H1 (cell line): Measurements from ENCODE around the gene ALOX15B. TPM values are rescaled to one million over a fixed set of nuclear protein-coding genes. Genes with fewer than 3 reads are reported as not detected.

ENCODE experiments used
- CTCF ChIA-PET: fragments of 300-600 bp; sonication (Branson Sonifier 250); formaldehyde crosslinking; loops from one replicate; lab custom pipeline; 2021; ENCODE audit not compliant: partially characterized antibody; lab: Charles Lee
- POLR2A ChIA-PET: fragments of 300-600 bp; sonication (Branson Sonifier 250); formaldehyde crosslinking; loops from one replicate; lab custom pipeline; 2021; ENCODE audit warnings: inconsistent platforms; ENCODE audit not compliant: partially characterized antibody; lab: Charles Lee
- DNase-seq, 2 experiments: peaks; one replicate each; pipeline versions ENCODE4 v3.0.0 to v3.0.0-alpha.2; 2010 to 2022; ENCODE audit warnings: low spot score in 2 of 2, low read depth in 1 of 2, mixed read lengths in 1 of 2
- FAIRE-seq: peaks from 2 replicates; lab custom pipeline; 2011; peaks lifted over from hg19 to GRCh38; lab: Jason Lieb, UNC
- H2AFZ ChIP-seq: 2 replicates; pipeline ENCODE4 v1.8.1; 2012; ENCODE audit warnings: low read length, inconsistent platforms
- H2AK5ac ChIP-seq: 2 replicates; pipeline ENCODE4 v1.6.1; 2013; ENCODE audit warnings: low read depth, low read length
- H2BK120ac ChIP-seq: replicated peaks from 2 replicates; pipeline ENCODE3; 2013; ENCODE audit warnings: low read depth, low read length, inconsistent platforms
- H2BK12ac ChIP-seq: 2 replicates; pipeline ENCODE4 v1.6.1; 2013; ENCODE audit warnings: low read depth, low read length
- H2BK15ac ChIP-seq: 2 replicates; pipeline ENCODE4 v1.6.1; 2013; ENCODE audit warnings: low read length
- H2BK20ac ChIP-seq: 2 replicates; pipeline ENCODE4 v1.6.1; 2013; ENCODE audit warnings: low read length
- H2BK5ac ChIP-seq: 2 replicates; pipeline ENCODE4 v1.6.1; 2013; ENCODE audit warnings: low read depth, low read length
- H3K14ac ChIP-seq: 2 replicates; pipeline ENCODE4 v1.6.1; 2013; ENCODE audit warnings: inconsistent platforms; ENCODE audit not compliant: insufficient read length
- H3K18ac ChIP-seq: 2 replicates; pipeline ENCODE4 v1.6.1; 2013; ENCODE audit warnings: low read length; ENCODE audit errors: extremely low read depth
- H3K23ac ChIP-seq: 2 replicates; pipeline ENCODE4 v1.6.1; 2013; ENCODE audit warnings: inconsistent platforms; ENCODE audit not compliant: insufficient read length
- H3K23me2 ChIP-seq: 2 replicates; pipeline ENCODE4 v1.6.1; 2013; ENCODE audit warnings: low read depth, low read length
- H3K27ac ChIP-seq: 2 replicates; pipeline ENCODE4 v1.6.1; 2011; ENCODE audit warnings: low read depth, low read length, inconsistent platforms
- H3K27me3 ChIP-seq, 4 experiments: replicated peaks in 1 of 4; 1 replicate in 1 of 4; 2 replicates in 3 of 4; pipeline versions ENCODE4 v1.6.1 to v1.8.1; 2011 to 2013; ENCODE audit warnings: low read length in 3 of 4, mild to moderate bottlenecking in 3 of 4, inconsistent platforms in 2 of 4, mixed read lengths in 2 of 4, moderate library complexity in 1 of 4; ENCODE audit not compliant: control insufficient read depth in 3 of 4, insufficient read depth in 3 of 4; ENCODE audit errors: extremely low read depth in 1 of 4
- H3K36me3 ChIP-seq, 4 experiments: 2 replicates each; pipeline versions ENCODE4 v1.6.1 to v1.8.1; 2011 to 2013; ENCODE audit warnings: mild to moderate bottlenecking in 4 of 4, low read length in 3 of 4, moderate library complexity in 2 of 4, control low read depth in 1 of 4, inconsistent platforms in 1 of 4; ENCODE audit not compliant: insufficient read depth in 4 of 4, control insufficient read depth in 2 of 4
- H3K4ac ChIP-seq: replicated peaks from 2 replicates; pipeline ENCODE3; 2013; ENCODE audit warnings: low read length, low read depth, mixed read lengths, inconsistent platforms; ENCODE audit not compliant: insufficient read length
- H3K4me1 ChIP-seq, 4 experiments: replicated peaks in 1 of 4; 1 replicate in 1 of 4; 2 replicates in 3 of 4; pipeline versions ENCODE4 v1.6.1 to v1.8.1; 2011 to 2013; ENCODE audit warnings: low read length in 3 of 4, inconsistent platforms in 2 of 4, mixed read lengths in 1 of 4; ENCODE audit not compliant: insufficient read depth in 4 of 4, control insufficient read depth in 3 of 4
- H3K4me2 ChIP-seq, 2 experiments: 2 replicates each; pipeline versions ENCODE4 v1.6.1 to v1.8.1; 2011 to 2013; ENCODE audit warnings: low read depth in 2 of 2, low read length in 2 of 2, control low read depth in 1 of 2, inconsistent platforms in 1 of 2, mild to moderate bottlenecking in 1 of 2; ENCODE audit not compliant: insufficient read depth in 1 of 2
- H3K4me3 ChIP-seq, 4 experiments: fragments of 200-600, 300-600 bp in 1 of 4; sonication (generic), shearing (Covaris generic), sonication (Bioruptor Twin) in 1 of 4; 2 replicates each; pipeline versions ENCODE4 v1.5.1 to v1.8.1; 2011 to 2016; ENCODE audit warnings: low read length in 4 of 4, low read depth in 3 of 4, control low read depth in 2 of 4, inconsistent platforms in 2 of 4, mild to moderate bottlenecking in 2 of 4, mixed read lengths in 1 of 4, moderate library complexity in 1 of 4; ENCODE audit not compliant: insufficient read depth in 2 of 4; ENCODE audit errors: extremely low read depth in 1 of 4
- H3K56ac ChIP-seq: replicated peaks from 2 replicates; pipeline ENCODE3; 2013; ENCODE audit warnings: low read depth, mild to moderate bottlenecking, mixed read lengths, low read length, inconsistent platforms; ENCODE audit not compliant: insufficient read length
- H3K79me1 ChIP-seq: 2 replicates; pipeline ENCODE4 v1.6.1; 2013; ENCODE audit warnings: low read depth, low read length, control low read depth
- H3K79me2 ChIP-seq, 2 experiments: 2 replicates each; pipeline versions ENCODE4 v1.6.1 to v1.8.1; 2012 to 2013; ENCODE audit warnings: low read length in 2 of 2, mild to moderate bottlenecking in 2 of 2, inconsistent platforms in 1 of 2; ENCODE audit not compliant: insufficient read depth in 2 of 2, control insufficient read depth in 1 of 2
- H3K9ac ChIP-seq, 4 experiments: replicated peaks in 1 of 4; 1 replicate in 1 of 4; 2 replicates in 3 of 4; pipeline versions ENCODE4 v1.6.1 to v1.8.1; 2011 to 2013; ENCODE audit warnings: low read depth in 3 of 4, low read length in 3 of 4, control low read depth in 2 of 4, mild to moderate bottlenecking in 2 of 4, moderate library complexity in 2 of 4, inconsistent platforms in 1 of 4; ENCODE audit errors: extremely low read depth in 1 of 4
- H3K9me3 ChIP-seq, 2 experiments: 2 replicates each; pipeline versions ENCODE4 v1.6.1 to v1.8.1; 2012 to 2013; ENCODE audit warnings: mild to moderate bottlenecking in 2 of 2, moderate library complexity in 2 of 2, control low read depth in 1 of 2, inconsistent platforms in 1 of 2, low read depth in 1 of 2, low read length in 1 of 2, mixed read lengths in 1 of 2; ENCODE audit not compliant: insufficient read depth in 2 of 2
- H4K20me1 ChIP-seq, 2 experiments: replicated peaks in 1 of 2; 2 replicates each; pipeline versions ENCODE3 to v1.8.1; 2011 to 2013; ENCODE audit warnings: inconsistent platforms in 2 of 2, low read length in 2 of 2, mild to moderate bottlenecking in 1 of 2; ENCODE audit not compliant: insufficient read depth in 2 of 2, control insufficient read depth in 1 of 2
- H4K5ac ChIP-seq: 2 replicates; pipeline ENCODE4 v1.6.1; 2013; ENCODE audit warnings: low read length, low read depth, mixed read lengths, inconsistent platforms; ENCODE audit not compliant: insufficient read length
- H4K8ac ChIP-seq: 2 replicates; pipeline ENCODE4 v1.8.0; 2013; ENCODE audit warnings: mild to moderate bottlenecking, moderate library complexity, low read length, inconsistent platforms; ENCODE audit not compliant: insufficient read depth; ENCODE audit errors: extremely low read depth
- H4K91ac ChIP-seq: replicated peaks from 2 replicates; pipeline ENCODE3; 2013; ENCODE audit warnings: low read length, mixed read lengths, inconsistent platforms; ENCODE audit not compliant: insufficient read length
- FOSL1 ChIP-seq: IDR thresholded peaks from 2 replicates; pipeline ENCODE4 v1.6.1; 2011; ENCODE audit warnings: mild to moderate bottlenecking, low read depth, low read length, moderate library complexity; ENCODE audit not compliant: insufficient read depth
- WGBS, 2 experiments: shearing (Covaris generic) in 1 of 2; methylation state at CpG; one replicate each; pipeline versions ENCODE4 v1.1.6 to v1.1.7; 2013 to 2015; ENCODE audit warnings: low lambda C conversion rate in 2 of 2, mixed read lengths in 2 of 2, inconsistent platforms in 1 of 2, low coverage in 1 of 2, missing lambda C conversion rate in 1 of 2; ENCODE audit not compliant: insufficient replicate concordance in 2 of 2, insufficient coverage in 1 of 2, insufficient read length in 1 of 2; ENCODE audit errors: extremely low coverage in 1 of 2, missing lambda C conversion rate in 1 of 2; 5-methylcytosine and 5-hydroxymethylcytosine counted together
- polyA plus RNA-seq, 7 experiments: library from polyadenylated mRNA; depleted of rRNA in 3 of 7; stranded (reverse) in 5 of 7; unstranded in 2 of 7; fragments of >200 nt in 5 of 7; fragments of 200-250 nt in 2 of 7; gene quantifications; 1 replicate in 5 of 7; 2 replicates in 1 of 7; 4 replicates in 1 of 7; pipeline versions ENCODE4 v1.2.1 to v1.2.3, GENCODE V29; 2011 to 2013; ENCODE audit warnings: missing spikeins in 2 of 7, mixed read lengths in 2 of 7
- total RNA-seq: library from RNA; stranded (reverse); fragmentation: NEBNext Ultra II Directional; extraction: Animal tissue kit (Norgen Biotek cat#: 25700); gene quantifications from 2 replicates; pipeline ENCODE4 v1.2.1, GENCODE V29; 2021

The ALOX15B gene
- total and polyA plus RNA-seq, 2 of the 8 experiments (the other 6 are each of a cell fraction or from before 2014, with no cell fraction given), result 0.63 to 0.91 TPM

GRCh38 chr17:8080799-8081219 is 42.0 kb downstream of the ALOX15B start:
- FAIRE-seq, result no peak
- Histone ChIP-seq H4K5ac (no peak overlapping the region), H3K4ac (no peak overlapping the region), H3K27me3 (peaks cover 0 to 28% (median 19%) of the 10 kb centered on the region in 4 experiments; a peak in 6 of 7 replicates), H2BK120ac (no peak overlapping the region), H4K20me1 (no peaks in the 10 kb centered on the region), H3K79me1 (no peaks in the 10 kb centered on the region), H2BK20ac (no peak overlapping the region), H4K91ac (no peak overlapping the region), H3K56ac (no peak overlapping the region), H3K23me2 (peaks cover 3% of the 10 kb centered on the region; the same call in 1 of the 2 replicates), H2BK15ac (no peak overlapping the region), H3K36me3 (no peaks in the 10 kb centered on the region), H2AK5ac (no peak overlapping the region), H3K27ac (no peak overlapping the region), H3K4me2 (peak overlapping the region; percentile 53 to 92), H3K4me3 (peak overlapping the region; percentile 27 to 72 (median 64); a peak in 7 of 8 replicates), H2BK12ac (no peak overlapping the region; the same call in 1 of the 2 replicates), H3K14ac (no peak overlapping the region), H4K8ac (no peak overlapping the region), H3K4me1 (peaks cover 0 to 5% (median 2%) of the 10 kb centered on the region in 4 experiments; a peak in 4 of 7 replicates), H3K23ac (no peak overlapping the region), H2BK5ac (no peak overlapping the region), H3K9me3 (no peaks in the 10 kb centered on the region), H2AFZ (no peak overlapping the region), H3K79me2 (no peaks in the 10 kb centered on the region), H3K18ac (no peak overlapping the region), H3K9ac (no peak overlapping the region)
- no peak for TF ChIP-seq FOSL1
- ChIA-PET CTCF (interaction anchor here (0.7 to 17.3 kb wide), 9 partner anchors 8 to 440 kb away, joined by 3 to 315 read pairs (median 5); partner anchors contain the start of genes ALOX12B and ALOXE3), POLR2A (interaction anchor here (0.6 to 1.1 kb wide), 2 partner anchors 93 to 228 kb away, joined by 3 read pairs; no protein-coding TSS in a partner anchor)
- DNase-seq, result peak in 1 of 2 experiments; percentile 65
- 46% methylated on average over 11 of the region's 17 CpGs; no CpG with 5 or more reads in 1 of the 2 experiments for WGBS, 2 experiments
